Adrenal gland (tissue), 12 donors: ENCODE data around the gene KLF7. TPM values are rescaled to one million over a fixed set of nuclear protein-coding genes. Genes with fewer than 3 reads are reported as not detected.

Experiments
- DNase-seq, 7 donors: peaks; one replicate each; pipeline ENCODE4 v3.0.0-alpha.2; 2019 to 2020
- H3K27ac ChIP-seq, 5 donors: fragments of 200-600 bp; sonication (generic) in 4 of 5; 1 replicate in 3 of 5; 2 replicates in 2 of 5; pipeline versions ENCODE4 v1.5.1 to v1.8.0; 2016 to 2020; ENCODE audit warnings: mild to moderate bottlenecking in 1 of 5
- H3K27me3 ChIP-seq: fragments of 200-600 bp; 2 replicates; pipeline ENCODE4 v1.8.0; 2021
- H3K36me3 ChIP-seq, 2 donors: fragments of 200-600 bp; replicated peaks in 1 of 2; 1 replicate in 1 of 2; 2 replicates in 1 of 2; pipeline versions ENCODE4 v1.5.1 to v1.8.0; 2018 to 2022
- H3K4me1 ChIP-seq, 2 donors: fragments of 200-600 bp; replicated peaks in 1 of 2; 1 replicate in 1 of 2; 2 replicates in 1 of 2; pipeline versions ENCODE4 v1.5.1 to v1.8.0; 2018 to 2021
- H3K4me3 ChIP-seq, 4 donors: fragments of 200-600 bp; sonication (generic) in 3 of 4; one replicate each; pipeline ENCODE4 v1.5.1; 2016 to 2018
- H3K9me3 ChIP-seq, 3 donors: fragments of 200-600 bp; sonication (generic) in 1 of 3; replicated peaks in 1 of 3; 1 replicate in 2 of 3; 2 replicates in 1 of 3; pipeline versions ENCODE4 v1.5.1 to v1.8.0; 2016 to 2021
- CTCF ChIP-seq, 6 experiments: fragments of 450-650 bp in 4 of 6; fragments of 200-600 bp in 2 of 6; sonication (generic) in 1 of 6; IDR thresholded peaks; 1 replicate in 5 of 6; 2 replicates in 1 of 6; pipeline versions ENCODE4 v1.5.1 to v1.8.0; 2016 to 2021; ENCODE audit warnings: antibody characterized with exemption in 6 of 6, mild to moderate bottlenecking in 2 of 6, moderate library complexity in 1 of 6
- POLR2A ChIP-seq, 2 donors: fragments of 450-650 bp; IDR thresholded peaks; one replicate each; pipeline ENCODE4 v1.6.1; 2017; ENCODE audit warnings: antibody characterized with exemption in 2 of 2, mild to moderate bottlenecking in 2 of 2, moderate library complexity in 1 of 2
- WGBS, 4 donors: extraction: QIAGEN DNeasy Blood & Tissue Kit in 2 of 4; methylation state at CpG; one replicate each; pipeline versions ENCODE4 v1.1.5 to v1.1.7; 2013 to 2017; 5-methylcytosine and 5-hydroxymethylcytosine counted together
- intact Hi-C, 2 donors: fragments of 100-400 bp; cut with DNase I; formaldehyde crosslinking; loops; one replicate each; pipeline versions ENCODE4 v1.14.1 to v1.15.0; 2022 to 2023
- polyA plus RNA-seq, 3 donors: library from polyadenylated mRNA; stranded (reverse); fragments of 200-250 nt in 2 of 3; fragments of 350-450 nt in 1 of 3; fragmentation: Illumina TruSeq in 1 of 3; extraction: RNeasy Lipid Tissue Mini Kit (QIAGEN cat#74804) in 1 of 3; gene quantifications; one replicate each; pipeline ENCODE4 v1.2.3, GENCODE V29; 2013 to 2014
- total RNA-seq, 9 donors: library from RNA; depleted of rRNA in 4 of 9; stranded (reverse); fragments of >200 nt in 4 of 9; fragments of 120-200 nt in 1 of 9; fragmentation: NEBNext Ultra II Directional in 1 of 9; extraction: Animal tissue kit (Norgen Biotek cat#: 25700) in 1 of 9; gene quantifications; one replicate each; pipeline versions ENCODE4 v1.1.0 to v1.2.4, GENCODE V29; 2013 to 2023
- donor health status: healthy with polysubstance abuse.
- donor health status: Bipolar disorder and iron deficiency.
- donor health status: DM: yes; HTN: yes; CAD: no.
- donor health status: DM: no; HTN: no; CAD: no.
- donor health status: DM: no; HTN: no; CAD: no.
- donor health status: DM: yes; HTN: yes; CAD: no.

KLF7 gene
- total and polyA plus RNA-seq, 12 donors = 3.6 to 45.9 (median 17.8) TPM

GRCh38 chr2:207149249-207150213 lies 16.2 kb downstream of the KLF7 start:
- peak in 3 of 7 donors; percentile 37 to 66 (median 37) for DNase-seq
- no peaks in the 10 kb centered on the region for H3K36me3 ChIP-seq
- H3K4me1 ChIP-seq = peaks cover 38 to 75% of the 10 kb centered on the region in 2 donors
- no peak overlapping the region for H3K4me3 ChIP-seq
- H3K27ac ChIP-seq = peak overlapping the region in 1 of 5 donors; percentile 3
- no peaks in the 10 kb centered on the region for H3K9me3 ChIP-seq
- no peaks in the 10 kb centered on the region for H3K27me3 ChIP-seq
- WGBS, 4 donors = 68 to 74% (median 71%) methylated on average over 7 of the region's 7 CpGs
- intact Hi-C loops = loop anchor here in 1 of 2 donors (10.0 kb wide), 1 partner anchor 165 kb away; no protein-coding TSS in a partner anchor
- TF ChIP-seq CTCF (IDR thresholded peaks at IDR 0.05) (no peak), POLR2A (IDR thresholded peaks at IDR 0.05) (no peak)

- intact Hi-C loops = no loop called here
- H3K9me3 ChIP-seq = no peaks in the 10 kb centered on the region
- H3K27ac ChIP-seq = peak overlapping the region in 1 of 5 donors; percentile 9
- whole genome bisulfite sequencing, 4 donors = 80 to 100% (median 93%) methylated on average over 2 of the region's 2 CpGs
- peaks cover 49 to 75% of the 10 kb centered on the region in 2 donors for H3K4me1 ChIP-seq
- no peak for DNase-seq
- no peaks in the 10 kb centered on the region for H3K36me3 ChIP-seq
- TF ChIP-seq POLR2A (IDR thresholded peaks at IDR 0.05) = no peak
- TF ChIP-seq CTCF (IDR thresholded peaks at IDR 0.05) = no peak
- H3K4me3 ChIP-seq = no peak overlapping the region
- H3K27me3 ChIP-seq = no peaks in the 10 kb centered on the region
These were observed 17.7 kb downstream of the KLF7 start for GRCh38 chr2:207148020-207148419.

- TF ChIP-seq CTCF (IDR thresholded peaks at IDR 0.05) = no peak
- no peak for TF ChIP-seq POLR2A (IDR thresholded peaks at IDR 0.05)
- Histone ChIP-seq H3K27ac (peak overlapping the region; percentile 58 to 92 (median 74)), H3K9me3 (no peaks in the 10 kb centered on the region), H3K27me3 (no peaks in the 10 kb centered on the region), H3K4me3 (no peak overlapping the region), H3K36me3 (no peaks in the 10 kb centered on the region), H3K4me1 (peaks cover 48 to 64% of the 10 kb centered on the region in 2 donors)
- WGBS, 4 donors = 83 to 90% (median 84%) methylated on average over 3 of the region's 3 CpGs
- no peak for DNase-seq
- intact Hi-C loops = no loop called here
These were observed 21.5 kb downstream of the KLF7 start for GRCh38 chr2:207144173-207144785.
